Thyroid gland (tissue), 4 donors: Measurements from ENCODE around the gene SLCO3A1. TPM values are rescaled to one million over a fixed set of nuclear protein-coding genes. Genes with fewer than 3 reads are reported as not detected.

Experiments used
- DNase-seq, 2 donors: peaks; one replicate each; pipeline ENCODE4 v3.0.0-alpha.2; 2019
- H3K27ac ChIP-seq, 3 donors: fragments of 200-600 bp; sonication (generic); 1 replicate in 2 of 3; 2 replicates in 1 of 3; pipeline ENCODE4 v1.5.1; 2016 to 2019; ENCODE audit warnings: mild to moderate bottlenecking in 1 of 3, moderate library complexity in 1 of 3
- H3K27me3 ChIP-seq: fragments of 200-600 bp; sonication (generic); one replicate; pipeline ENCODE4 v1.5.1; 2019
- H3K36me3 ChIP-seq, 2 donors: fragments of 200-600 bp; sonication (generic); one replicate each; pipeline ENCODE4 v1.5.1; 2016 to 2019
- H3K4me1 ChIP-seq, 2 donors: fragments of 200-600 bp; sonication (generic); one replicate each; pipeline ENCODE4 v1.5.1; 2017 to 2019
- H3K4me3 ChIP-seq, 3 donors: fragments of 200-600 bp; sonication (generic); replicated peaks in 1 of 3; 1 replicate in 2 of 3; 2 replicates in 1 of 3; pipeline ENCODE4 v1.5.1; 2016; ENCODE audit warnings: mild to moderate bottlenecking in 1 of 3
- H3K9me3 ChIP-seq: fragments of 200-600 bp; sonication (generic); one replicate; pipeline ENCODE4 v1.5.1; 2017
- POLR2A ChIP-seq, 2 donors: fragments of 450-650 bp; IDR thresholded peaks; one replicate each; pipeline ENCODE4 v1.6.1; 2017; ENCODE audit warnings: antibody characterized with exemption in 2 of 2, mild to moderate bottlenecking in 2 of 2, moderate library complexity in 1 of 2
- WGBS, 2 donors: methylation state at CpG; one replicate each; pipeline ENCODE4 v1.1.5; 2017; 5-methylcytosine and 5-hydroxymethylcytosine counted together
- intact Hi-C: fragments of 100-400 bp; cut with DNase I; formaldehyde crosslinking; loops from one replicate; pipeline ENCODE4 v1.15.1; 2023
- total RNA-seq, 4 donors: library from RNA; depleted of rRNA; stranded (reverse); fragments of >200 nt; gene quantifications; one replicate each; pipeline ENCODE4 v1.2.3, GENCODE V29; 2016
- TF ChIP-seq, protein P1 (sequence below), 6 experiments: fragments of 200-600 bp in 3 of 6; fragments of 450-650 bp in 3 of 6; sonication (generic) in 3 of 6; IDR thresholded peaks; one replicate each; pipeline ENCODE4 v1.5.1; 2016 to 2019; ENCODE audit warnings: antibody characterized with exemption in 6 of 6, mild to moderate bottlenecking in 2 of 6, inconsistent platforms in 1 of 6, moderate library complexity in 1 of 6

SLCO3A1 gene
- total RNA-seq, 4 donors from 2014 or later, result 23.3 to 31.4 (median 28.0) TPM

DNA sequence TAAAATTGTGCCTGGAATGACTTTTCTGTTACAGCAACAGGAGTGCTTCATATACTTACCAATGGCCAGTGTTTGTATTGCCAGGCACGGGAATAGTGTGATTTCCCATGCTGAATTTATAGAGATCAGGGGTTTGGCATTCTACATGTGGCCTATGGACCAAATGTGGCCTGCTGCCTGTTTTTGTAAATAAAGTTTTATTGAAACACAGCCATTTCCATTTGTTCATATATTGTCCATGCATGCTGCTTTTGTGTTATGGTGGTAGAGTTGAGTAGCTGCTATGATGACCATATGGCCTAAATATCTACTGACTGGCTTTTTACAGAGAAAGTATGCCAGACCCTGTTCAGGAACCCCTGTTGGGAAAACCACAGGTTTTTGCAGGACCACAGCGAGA lies 55.6 kb downstream of the SLCO3A1 start:
- WGBS, 2 donors, result 93 to 94% methylated on average over 2 of the region's 2 CpGs
- no peak for DNase-seq
- Histone ChIP-seq H3K4me1 (peaks cover 0 to 8% of the 10 kb centered on the region in 2 donors), H3K27ac (no peak overlapping the region), H3K9me3 (no peaks in the 10 kb centered on the region), H3K27me3 (no peaks in the 10 kb centered on the region), H3K4me3 (no peak overlapping the region), H3K36me3 (no peaks in the 10 kb centered on the region)
- no peak for TF ChIP-seq POLR2A (IDR thresholded peaks at IDR 0.05)
- TF ChIP-seq, protein P1, sequence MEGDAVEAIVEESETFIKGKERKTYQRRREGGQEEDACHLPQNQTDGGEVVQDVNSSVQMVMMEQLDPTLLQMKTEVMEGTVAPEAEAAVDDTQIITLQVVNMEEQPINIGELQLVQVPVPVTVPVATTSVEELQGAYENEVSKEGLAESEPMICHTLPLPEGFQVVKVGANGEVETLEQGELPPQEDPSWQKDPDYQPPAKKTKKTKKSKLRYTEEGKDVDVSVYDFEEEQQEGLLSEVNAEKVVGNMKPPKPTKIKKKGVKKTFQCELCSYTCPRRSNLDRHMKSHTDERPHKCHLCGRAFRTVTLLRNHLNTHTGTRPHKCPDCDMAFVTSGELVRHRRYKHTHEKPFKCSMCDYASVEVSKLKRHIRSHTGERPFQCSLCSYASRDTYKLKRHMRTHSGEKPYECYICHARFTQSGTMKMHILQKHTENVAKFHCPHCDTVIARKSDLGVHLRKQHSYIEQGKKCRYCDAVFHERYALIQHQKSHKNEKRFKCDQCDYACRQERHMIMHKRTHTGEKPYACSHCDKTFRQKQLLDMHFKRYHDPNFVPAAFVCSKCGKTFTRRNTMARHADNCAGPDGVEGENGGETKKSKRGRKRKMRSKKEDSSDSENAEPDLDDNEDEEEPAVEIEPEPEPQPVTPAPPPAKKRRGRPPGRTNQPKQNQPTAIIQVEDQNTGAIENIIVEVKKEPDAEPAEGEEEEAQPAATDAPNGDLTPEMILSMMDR (IDR thresholded peaks at IDR 0.05), result no peak
- intact Hi-C loops, result no loop called here

DNA sequence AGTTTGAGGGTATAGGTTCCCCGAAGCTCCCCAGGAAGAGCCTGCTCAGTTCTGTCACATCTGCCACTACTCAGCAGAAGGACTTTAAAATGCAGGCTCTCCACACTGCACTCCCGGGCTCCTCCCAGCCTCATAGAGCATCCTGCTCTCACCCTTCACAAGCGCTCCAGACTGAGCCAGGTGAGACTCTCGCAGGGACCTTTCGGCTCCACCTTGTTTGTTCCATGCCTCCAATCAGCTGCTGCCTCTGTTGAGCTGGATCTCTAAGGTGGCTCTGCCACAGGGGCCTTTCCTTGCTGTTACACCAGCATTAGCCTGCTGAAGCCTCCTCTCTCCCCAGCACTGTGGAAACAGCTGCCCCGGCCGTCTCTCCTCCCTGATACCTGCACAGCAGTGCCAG lies 56.1 kb downstream of the SLCO3A1 start:
- Histone ChIP-seq H3K4me1 (peaks cover 0 to 8% of the 10 kb centered on the region in 2 donors), H3K4me3 (no peak overlapping the region), H3K27ac (no peak overlapping the region), H3K27me3 (no peaks in the 10 kb centered on the region), H3K9me3 (no peaks in the 10 kb centered on the region), H3K36me3 (no peaks in the 10 kb centered on the region)
- TF ChIP-seq, protein P1 (IDR thresholded peaks at IDR 0.05), result no peak
- TF ChIP-seq POLR2A (IDR thresholded peaks at IDR 0.05), result no peak
- WGBS, 2 donors, result 85 to 86% methylated on average over 7 of the region's 7 CpGs
- DNase-seq, result no peak
- intact Hi-C loops, result no loop called here

DNA sequence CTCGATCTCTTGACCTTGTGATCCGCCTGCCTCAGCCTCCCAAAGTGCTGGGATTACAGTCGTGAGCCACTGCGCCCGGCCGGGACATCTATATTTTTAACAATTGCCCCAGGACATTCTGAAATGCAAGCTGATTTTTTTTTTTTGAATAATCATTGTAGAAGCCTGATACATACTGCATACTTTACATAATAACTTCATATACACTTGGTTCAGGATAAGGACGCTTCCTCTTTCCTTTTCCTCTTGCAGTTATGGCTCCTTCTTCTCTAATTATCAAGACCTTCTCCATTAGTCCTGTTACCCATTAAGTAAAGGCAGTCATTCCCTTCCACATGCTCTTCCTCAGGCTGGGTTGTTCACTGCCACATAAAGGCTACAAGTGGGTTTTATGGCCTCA lies 58.3 kb downstream of the SLCO3A1 start:
- intact Hi-C loops, result no loop called here
- Histone ChIP-seq H3K4me1 (peaks cover 0 to 8% of the 10 kb centered on the region in 2 donors), H3K36me3 (peaks cover 4 to 5% of the 10 kb centered on the region in 2 donors), H3K9me3 (no peaks in the 10 kb centered on the region), H3K27ac (no peak overlapping the region), H3K4me3 (no peak overlapping the region), H3K27me3 (no peaks in the 10 kb centered on the region)
- TF ChIP-seq, protein P1 (IDR thresholded peaks at IDR 0.05), result no peak
- TF ChIP-seq POLR2A (IDR thresholded peaks at IDR 0.05), result no peak
- no peak for DNase-seq
- 96 to 98% methylated on average over 7 of the region's 7 CpGs for WGBS, 2 donors

DNA sequence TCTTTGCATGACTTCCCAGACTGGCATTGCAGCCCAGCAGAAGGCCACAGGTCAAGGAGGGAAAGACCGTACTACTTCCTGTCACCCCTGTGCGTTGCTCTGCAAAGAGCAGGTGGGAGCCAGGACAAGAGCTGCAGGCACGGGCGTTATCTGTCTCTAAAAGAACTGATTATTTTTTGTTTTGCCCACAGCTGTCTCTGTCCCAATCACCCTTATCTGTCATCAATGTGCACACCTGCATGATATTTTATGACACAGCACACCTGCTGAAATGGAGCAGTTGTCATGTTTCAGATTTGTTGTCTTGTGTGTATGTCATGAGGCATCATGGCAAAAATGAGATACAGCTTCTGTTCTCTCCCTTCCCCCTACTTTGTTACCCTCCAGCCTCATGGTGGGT lies 58.8 kb downstream of the SLCO3A1 start:
- no peak for DNase-seq
- Histone ChIP-seq H3K4me3 (no peak overlapping the region), H3K9me3 (no peaks in the 10 kb centered on the region), H3K27ac (no peak overlapping the region), H3K27me3 (no peaks in the 10 kb centered on the region), H3K36me3 (peaks cover 4 to 5% of the 10 kb centered on the region in 2 donors), H3K4me1 (peaks cover 0 to 8% of the 10 kb centered on the region in 2 donors)
- intact Hi-C loops, result no loop called here
- TF ChIP-seq POLR2A (IDR thresholded peaks at IDR 0.05), result no peak
- TF ChIP-seq, protein P1 (IDR thresholded peaks at IDR 0.05), result no peak
- WGBS, 2 donors, result 77 to 93% methylated on average over 4 of the region's 4 CpGs

DNA sequence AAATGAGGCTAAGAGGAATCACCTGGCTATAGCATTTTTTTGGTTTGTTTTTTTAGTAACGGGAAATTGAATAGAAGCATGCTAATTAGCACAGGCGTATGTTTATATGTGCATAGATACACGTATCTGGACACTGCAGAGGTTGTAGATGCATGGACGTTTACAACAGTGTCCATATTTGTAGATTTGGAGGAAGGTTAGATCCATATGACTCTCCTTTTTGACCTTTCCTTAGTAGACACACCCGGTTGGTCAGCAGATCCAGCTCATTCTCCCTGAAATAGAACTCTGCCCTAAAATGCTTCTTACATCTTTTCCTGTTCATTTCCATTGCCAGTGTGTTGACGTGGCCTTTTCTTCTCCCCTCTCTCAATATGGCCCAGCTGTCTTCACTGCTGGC lies 60.1 kb downstream of the SLCO3A1 start:
- TF ChIP-seq, protein P1 (IDR thresholded peaks at IDR 0.05), result no peak
- no peak for TF ChIP-seq POLR2A (IDR thresholded peaks at IDR 0.05)
- intact Hi-C loops, result no loop called here
- H3K4me3 ChIP-seq, result no peak overlapping the region
- peaks cover 0 to 8% of the 10 kb centered on the region in 2 donors for H3K4me1 ChIP-seq
- H3K36me3 ChIP-seq, result peaks cover 4 to 5% of the 10 kb centered on the region in 2 donors
- no peak for DNase-seq
- H3K9me3 ChIP-seq, result no peaks in the 10 kb centered on the region
- no peaks in the 10 kb centered on the region for H3K27me3 ChIP-seq
- H3K27ac ChIP-seq, result no peak overlapping the region
- 78 to 79% methylated on average over 6 of the region's 6 CpGs for WGBS, 2 donors
